Renal pelvis (tissue), 12 donors: ENCODE data around the gene RPP25. TPM values are rescaled to one million over a fixed set of nuclear protein-coding genes. Genes with fewer than 3 reads are reported as not detected.

Experiments
- DNase-seq: peaks from one replicate; pipeline ENCODE4 v3.0.0-alpha.2; 2013
- long read RNA-seq, 16 experiments: transcript quantifications; one replicate each; lab custom pipeline, GENCODE V29; 2026
- polyA plus RNA-seq, 3 donors: library from polyadenylated mRNA; unstranded; fragments of 120-200 nt; gene quantifications; one replicate each; pipeline ENCODE4 v1.2.1, GENCODE V29; 2013; ENCODE audit not compliant: insufficient read length in 3 of 3

RPP25 gene, protein sequence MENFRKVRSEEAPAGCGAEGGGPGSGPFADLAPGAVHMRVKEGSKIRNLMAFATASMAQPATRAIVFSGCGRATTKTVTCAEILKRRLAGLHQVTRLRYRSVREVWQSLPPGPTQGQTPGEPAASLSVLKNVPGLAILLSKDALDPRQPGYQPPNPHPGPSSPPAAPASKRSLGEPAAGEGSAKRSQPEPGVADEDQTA
- polyA plus RNA-seq = 1 to 10 TPM; 2.5 to 3.9 (median 3.3) TPM
- long read RNA-seq, donor 1, transcript RPP25-201 (1 exons, 3,049 nt) = major isoform, 5 of 5 reads
- long read RNA-seq, donor 1, partial matches to known transcripts = 0 of 5 reads
- long read RNA-seq, donor 1, other reads (novel, unspliced or antisense) = 0 of 5 reads
- long read RNA-seq, donor 2, partial matches to known transcripts = 0 of 3 reads
- long read RNA-seq, donor 2, other reads (novel, unspliced or antisense) = 0 of 3 reads
- long read RNA-seq, donor 3, transcript RPP25-201 (1 exons, 3,049 nt) = major isoform, 7 of 7 reads
- long read RNA-seq, donor 3, partial matches to known transcripts = 0 of 7 reads
- long read RNA-seq, donor 3, other reads (novel, unspliced or antisense) = 0 of 7 reads
- long read RNA-seq, donor 4, transcript RPP25-201 (1 exons, 3,049 nt) = major isoform, 7 of 7 reads
- long read RNA-seq, donor 4, partial matches to known transcripts = 0 of 7 reads
- long read RNA-seq, donor 4, other reads (novel, unspliced or antisense) = 0 of 7 reads
- long read RNA-seq, donor 5, partial matches to known transcripts = 0 of 4 reads
- long read RNA-seq, donor 5, other reads (novel, unspliced or antisense) = 0 of 4 reads
- long read RNA-seq, donor 6, partial matches to known transcripts = 0 of 4 reads
- long read RNA-seq, donor 6, other reads (novel, unspliced or antisense) = 0 of 4 reads
- long read RNA-seq, donor 7, transcript RPP25-201 (1 exons, 3,049 nt) = major isoform, 10 of 10 reads
- long read RNA-seq, donor 7, partial matches to known transcripts = 0 of 10 reads
- long read RNA-seq, donor 7, other reads (novel, unspliced or antisense) = 0 of 10 reads
- long read RNA-seq, donor 8, partial matches to known transcripts = 0 of 3 reads
- long read RNA-seq, donor 8, other reads (novel, unspliced or antisense) = 0 of 3 reads
- long read RNA-seq, donor 9, transcript RPP25-201 (1 exons, 3,049 nt) = major isoform, 10 of 10 reads
- long read RNA-seq, donor 9, partial matches to known transcripts = 0 of 10 reads
- long read RNA-seq, donor 9, other reads (novel, unspliced or antisense) = 0 of 10 reads
- long read RNA-seq, donor 10, partial matches to known transcripts = 0 of 2 reads
- long read RNA-seq, donor 10, other reads (novel, unspliced or antisense) = 0 of 2 reads
- long read RNA-seq, donor 11, transcript RPP25-201 (1 exons, 3,049 nt) = major isoform, 9 of 9 reads
- long read RNA-seq, donor 11, partial matches to known transcripts = 0 of 9 reads
- long read RNA-seq, donor 11, other reads (novel, unspliced or antisense) = 0 of 9 reads
- long read RNA-seq, donor 12, partial matches to known transcripts = 0 of 4 reads
- long read RNA-seq, donor 12, other reads (novel, unspliced or antisense) = 0 of 4 reads
- long read RNA-seq, donor 13, partial matches to known transcripts = 0 of 3 reads
- long read RNA-seq, donor 13, other reads (novel, unspliced or antisense) = 0 of 3 reads
- long read RNA-seq, donor 14 = 0 reads
- long read RNA-seq, donor 15 = 0 reads
- long read RNA-seq, donor 16, transcript RPP25-201 (1 exons, 3,049 nt) = major isoform, 8 of 8 reads
- long read RNA-seq, donor 16, partial matches to known transcripts = 0 of 8 reads
- long read RNA-seq, donor 16, other reads (novel, unspliced or antisense) = 0 of 8 reads

GRCh38 chr15:74956648-74957475 lies at the start of gene RPP25:
Gene RPP25, minus strand, starts transcription at chr15:74956772. Its CDS starts 189 bp downstream, at chr15:74956583.
- no peak for DNase-seq

DNA sequence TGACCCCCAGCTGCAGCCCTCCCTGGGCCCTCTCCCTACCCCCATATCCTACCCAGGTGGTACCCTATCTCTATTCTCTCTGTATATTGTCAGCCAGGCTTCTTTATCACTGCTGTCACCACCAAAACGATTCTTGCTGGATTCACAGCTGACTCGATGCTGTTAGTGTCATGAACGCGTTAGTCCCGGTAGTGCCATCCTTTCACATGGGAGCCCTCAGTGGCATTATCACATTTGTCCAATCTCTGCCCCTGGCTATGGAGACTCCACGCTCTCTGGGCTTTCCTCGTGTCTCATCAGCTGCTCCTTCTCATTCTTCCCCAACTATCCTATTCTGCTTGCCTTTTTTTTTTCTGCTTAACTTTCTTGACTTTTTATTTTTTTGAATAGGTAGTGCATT lies 45.8 kb upstream of the RPP25 start:
- no peak for DNase-seq

DNA sequence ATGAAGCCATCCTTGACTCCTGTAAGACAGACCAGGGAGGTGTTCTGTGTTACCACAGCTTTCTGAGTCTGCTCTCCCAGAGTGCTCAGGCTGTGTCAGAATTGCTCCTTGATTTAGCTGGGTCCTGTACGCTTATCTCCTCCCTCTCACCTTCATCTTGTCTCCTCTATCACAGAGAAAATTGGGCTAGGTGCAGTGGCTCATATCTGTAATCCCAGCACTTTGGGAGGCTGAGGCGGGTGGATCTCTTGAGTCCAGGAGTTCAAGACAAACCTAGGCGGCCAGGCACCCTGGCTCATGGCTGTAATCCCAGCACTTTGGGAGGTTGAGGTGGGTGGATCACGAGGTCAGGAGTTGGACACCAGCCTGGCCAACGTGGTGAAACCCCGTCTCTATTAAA lies 44.7 kb upstream of the RPP25 start:
- no peak for DNase-seq

DNA sequence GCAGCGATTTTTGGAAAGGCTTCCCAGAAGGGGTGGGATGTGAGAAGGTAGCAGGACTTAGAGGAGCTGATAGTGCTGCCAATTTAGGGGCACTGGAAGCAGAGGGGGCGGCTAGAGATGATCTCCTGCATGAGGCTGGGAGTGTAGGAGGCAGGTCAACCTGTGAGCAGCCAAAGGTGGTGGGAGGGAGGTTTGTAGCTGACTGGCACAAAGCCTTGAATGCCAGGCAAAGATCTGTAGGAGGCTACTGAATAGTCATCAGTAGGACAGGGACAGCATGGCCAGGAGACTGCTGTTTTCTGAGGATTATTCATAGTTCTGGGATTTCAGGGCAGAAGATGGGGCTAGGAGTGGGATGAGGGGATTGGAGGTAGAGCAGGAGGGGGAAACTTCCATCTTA lies 41.0 kb upstream of the RPP25 start:
- no peak for DNase-seq

DNA sequence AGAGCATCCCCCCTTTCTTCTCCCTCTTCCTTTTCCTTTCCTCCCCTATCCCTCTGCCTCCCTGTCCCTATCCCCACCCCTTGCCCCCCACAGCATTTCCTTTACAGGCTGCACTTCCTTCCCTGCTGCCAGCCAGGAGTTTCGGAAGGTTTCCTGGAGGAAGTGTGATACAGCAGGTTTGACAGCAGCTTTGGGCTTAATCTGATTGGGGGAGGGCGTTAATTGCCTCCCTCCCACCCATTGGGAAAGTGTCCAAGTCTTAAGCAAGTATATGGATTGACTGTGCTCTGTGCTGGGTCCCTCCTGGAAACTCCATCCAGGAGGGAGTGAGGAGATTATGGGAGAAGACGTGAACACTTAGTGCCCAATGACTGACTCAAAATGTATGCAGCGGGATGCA lies 40.6 kb upstream of the RPP25 start:
- DNase-seq = no peak

GRCh38 chr15:74995779-74996765 lies 39.5 kb upstream of the RPP25 start:
- no peak for DNase-seq

GRCh38 chr15:74995182-74995778 lies 38.7 kb upstream of the RPP25 start, which contains the start of gene SCAMP5:
Gene SCAMP5, plus strand, starts transcription at chr15:74995563. Its CDS starts 16,277 bp downstream, at chr15:75011840.
- peak; percentile 94 for DNase-seq

DNA sequence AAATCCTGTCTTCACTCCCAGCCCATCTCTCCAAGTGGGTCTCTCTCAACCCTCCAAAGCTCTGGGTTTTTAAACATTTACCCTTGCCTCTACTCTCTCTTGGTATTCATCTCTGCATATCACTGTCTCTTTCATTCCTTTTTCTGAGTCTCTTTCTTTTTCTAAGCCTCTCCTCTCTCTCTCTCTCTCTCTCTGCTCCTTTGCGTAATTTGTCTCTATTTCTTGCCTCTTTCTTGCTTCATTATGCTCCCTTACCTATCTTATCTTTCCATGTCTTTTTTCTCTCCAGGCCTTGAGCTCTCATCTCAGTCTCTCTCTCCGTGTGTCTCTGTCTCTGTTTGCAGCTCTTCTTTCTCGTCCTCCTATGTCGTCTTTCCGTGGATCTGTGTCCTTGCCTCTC lies 38.1 kb upstream of the RPP25 start:
- DNase-seq = no peak

DNA sequence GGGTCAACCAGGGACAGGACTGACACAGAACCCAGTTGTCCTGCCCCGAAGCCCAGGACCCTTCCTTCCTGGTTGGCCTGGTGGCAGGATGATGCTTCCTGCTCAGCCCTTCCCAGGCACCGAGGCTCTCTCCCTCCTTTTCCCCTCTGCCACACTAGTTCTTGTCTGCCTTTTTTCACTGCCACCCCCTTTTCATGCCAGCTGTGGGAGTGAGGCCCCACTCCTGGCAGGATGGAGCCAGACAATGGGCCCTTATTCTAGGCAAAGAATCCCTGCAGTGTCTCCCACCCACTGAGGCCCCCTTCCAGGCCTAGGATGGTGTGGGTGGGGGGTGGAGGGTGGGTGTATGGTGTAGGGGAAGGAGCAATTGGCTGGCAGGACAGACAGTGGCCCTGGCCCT lies 37.7 kb upstream of the RPP25 start:
- DNase-seq = no peak

GRCh38 chr15:74992619-74993018 lies 36.0 kb upstream of the RPP25 start:
- DNase-seq = no peak

DNA sequence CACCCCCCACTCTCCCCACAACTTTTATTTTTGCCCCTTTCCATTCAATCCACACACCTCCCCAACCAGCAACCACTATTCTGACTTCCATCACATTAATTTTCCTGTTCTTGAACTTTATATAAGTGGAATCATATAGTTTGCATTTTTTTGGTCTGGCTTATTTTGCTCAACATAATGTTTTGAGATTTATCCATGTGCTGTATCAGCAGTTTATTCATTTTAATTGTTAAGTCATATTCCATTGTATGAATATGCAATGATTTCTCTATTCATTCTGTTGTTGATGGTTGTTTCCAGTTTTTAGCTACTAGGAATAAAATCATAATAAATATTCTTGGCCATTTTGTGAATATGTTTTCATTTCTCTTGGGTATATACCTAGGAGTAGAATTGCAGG lies 33.0 kb upstream of the RPP25 start:
- no peak for DNase-seq

- DNase-seq = no peak
These were observed 31.6 kb upstream of the RPP25 start for GRCh38 chr15:74988007-74988800.

DNA sequence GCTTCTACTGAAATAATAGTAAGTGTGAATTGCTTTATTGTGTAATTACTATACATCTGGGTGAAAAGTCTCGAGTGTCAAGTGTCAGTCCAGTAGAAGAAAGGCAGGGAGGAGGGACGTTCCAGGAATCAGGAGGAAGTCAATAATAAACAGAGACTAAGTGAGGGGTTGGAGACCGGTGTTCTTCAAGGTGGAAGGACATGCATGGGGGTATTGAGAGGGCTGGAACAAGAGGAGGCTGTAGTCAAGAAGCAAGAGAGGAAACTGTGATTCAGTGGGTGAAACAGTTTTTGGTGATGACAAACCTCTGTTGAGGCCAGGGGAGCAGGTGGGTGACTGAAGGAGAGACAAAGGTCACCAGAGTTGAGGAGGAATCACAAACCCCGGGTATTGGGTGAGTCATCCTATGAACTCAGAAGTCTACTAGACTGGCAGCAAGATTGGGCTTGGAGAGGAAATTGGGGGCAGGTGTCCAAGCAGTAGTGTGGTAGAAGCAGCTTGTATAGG lies 27.2 kb upstream of the RPP25 start:
- DNase-seq = no peak

GRCh38 chr15:74982183-74982582 lies 25.6 kb upstream of the RPP25 start:
- no peak for DNase-seq

- DNase-seq = no peak
These were observed 21.9 kb upstream of the RPP25 start for GRCh38 chr15:74978503-74978902.

DNA sequence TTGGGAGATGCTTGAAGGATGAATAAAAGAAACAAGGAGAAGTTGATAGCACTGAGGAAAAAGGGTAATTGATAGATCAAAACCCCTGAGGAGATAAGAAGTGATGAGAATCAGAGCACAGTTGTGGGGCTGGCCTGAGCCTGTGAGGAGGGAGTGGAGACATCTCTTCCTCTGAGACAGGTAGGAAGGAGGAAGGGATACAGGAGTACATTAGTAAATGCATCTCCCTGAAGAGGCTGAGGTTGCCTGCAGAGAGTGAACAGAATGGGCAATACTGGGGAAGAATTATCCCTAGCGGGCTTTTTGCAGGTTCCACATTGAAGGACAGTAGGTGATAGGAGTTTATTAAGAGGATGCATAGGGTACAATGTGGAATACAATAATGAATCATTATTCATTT lies 21.5 kb upstream of the RPP25 start:
- no peak for DNase-seq

DNA sequence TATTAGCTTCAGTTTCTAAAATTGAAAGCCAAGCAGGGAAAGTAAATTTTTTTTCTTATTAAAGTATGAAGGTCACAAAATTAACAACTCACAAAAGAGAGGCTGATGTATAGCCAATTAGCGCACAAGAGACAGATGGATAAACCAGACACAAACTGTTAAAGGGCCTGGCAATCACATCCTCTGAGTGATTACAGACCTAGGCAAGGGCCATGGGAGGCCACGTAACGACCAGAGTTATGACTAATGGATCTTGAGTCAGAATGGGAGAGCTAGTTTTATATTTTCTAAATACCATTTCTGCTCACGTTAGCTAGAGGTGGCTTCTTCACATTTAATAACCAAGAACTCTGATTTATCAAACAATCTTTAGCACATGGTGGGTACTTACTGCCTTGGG lies 21.0 kb upstream of the RPP25 start:
- no peak for DNase-seq
